Measurements from ENCODE around the gene HJV. TPM values are rescaled to one million over a fixed set of nuclear protein-coding genes. Genes with fewer than 3 reads are reported as not detected.
"Not testable (repeated sequence)": the region's sequence is repeated elsewhere in the genome, so short reads cannot be mapped to it uniquely, and the experiment has no call there.

The HJV gene
- total RNA-seq: not detected
- polyA plus RNA-seq (ENCODE audit: insufficient read depth, low read depth, low replicate concordance): 1.3 TPM
- long read RNA-seq, donor 1: 0 reads
- long read RNA-seq, donor 2: 0 reads
- long read RNA-seq, donor 3: 0 reads
- long read RNA-seq, donor 4: 0 reads
- long read RNA-seq, donor 5: 0 reads
- long read RNA-seq, donor 6: 0 reads
- long read RNA-seq, donor 7: 0 reads
- long read RNA-seq, donor 8: 0 reads
- long read RNA-seq, donor 9: 0 reads
- long read RNA-seq, donor 10: 0 reads

GRCh38 chr1:146021622-146022402 lies at the start of gene HJV:
TSS of gene HJV (minus strand) at chr1:146021735. CDS start at chr1:146020231, 1,504 bp downstream.
- no peak within 1 kb of the TSS for H3K4me3 ChIP-seq (ENCODE audit: low read length in 3 of 3)
- H3K4me1 ChIP-seq (ENCODE audit: control insufficient read depth in 2 of 3, insufficient read depth in 2 of 3, low read depth in 1 of 3, low read length in 3 of 3): no peaks in the 10 kb centered on the region
- no peak for TF ChIP-seq CTCF (IDR thresholded peaks at IDR 0.05; ENCODE audit: borderline replicate concordance, extremely low read depth, insufficient read depth)
- DNase-seq (peak in 3 of 5 donors; percentile 29 to 55 (median 33)), FAIRE-seq (no peak)
- peaks cover 20% of the 10 kb centered on the region for H3K27me3 ChIP-seq (ENCODE audit: control insufficient read depth, insufficient read depth, low read length)
- no peaks in the 10 kb centered on the region for H3K36me3 ChIP-seq (ENCODE audit: control insufficient read depth in 2 of 3, insufficient read depth in 3 of 3, low read length in 3 of 3)
- no peak within 1 kb of the TSS for H3K9ac ChIP-seq (ENCODE audit: low read length in 3 of 3)
- intact Hi-C loops (cut with DNase I): no loop called here
- H3K27ac ChIP-seq (ENCODE audit: low read depth in 2 of 2, low read length in 2 of 2): no peak within 1 kb of the TSS
- H3K9me3 ChIP-seq (ENCODE audit: control insufficient read depth in 2 of 3, insufficient read depth in 1 of 3, low read length in 3 of 3): no peaks in the 10 kb centered on the region

GRCh38 chr1:146059148-146059547 lies 37.6 kb upstream of the HJV start:
- H3K27ac ChIP-seq (ENCODE audit: low read depth in 2 of 2, low read length in 2 of 2); H3K4me1 ChIP-seq (ENCODE audit: control insufficient read depth in 2 of 3, insufficient read depth in 2 of 3, low read depth in 1 of 3, low read length in 3 of 3); FAIRE-seq; H3K4me3 ChIP-seq (ENCODE audit: low read length in 3 of 3); H3K9ac ChIP-seq (ENCODE audit: low read length in 3 of 3); intact Hi-C loops (cut with DNase I); H3K36me3 ChIP-seq (ENCODE audit: control insufficient read depth in 2 of 3, insufficient read depth in 3 of 3, low read length in 3 of 3); H3K9me3 ChIP-seq (ENCODE audit: control insufficient read depth in 2 of 3, insufficient read depth in 1 of 3, low read length in 3 of 3); DNase-seq; H3K27me3 ChIP-seq (ENCODE audit: control insufficient read depth, insufficient read depth, low read length): not testable (repeated sequence)

- Histone ChIP-seq H3K9ac (ENCODE audit: low read length in 3 of 3) (peak overlapping the region; percentile 16 to 69 (median 68)), H3K4me3 (ENCODE audit: low read length in 3 of 3) (peak overlapping the region; percentile 59 to 75 (median 69)), H3K27ac (ENCODE audit: low read depth in 2 of 2, low read length in 2 of 2) (peak overlapping the region; percentile 69 to 91)
- FAIRE-seq; H3K9me3 ChIP-seq (ENCODE audit: control insufficient read depth in 2 of 3, insufficient read depth in 1 of 3, low read length in 3 of 3); H3K27me3 ChIP-seq (ENCODE audit: control insufficient read depth, insufficient read depth, low read length); intact Hi-C loops (cut with DNase I); H3K36me3 ChIP-seq (ENCODE audit: control insufficient read depth in 2 of 3, insufficient read depth in 3 of 3, low read length in 3 of 3); H3K4me1 ChIP-seq (ENCODE audit: control insufficient read depth in 2 of 3, insufficient read depth in 2 of 3, low read depth in 1 of 3, low read length in 3 of 3): not testable (repeated sequence)
- DNase-seq: peak; percentile 92 to 95 (median 94)
Observed at GRCh38 chr1:146051852-146052676, 30.5 kb upstream of the HJV start.

- intact Hi-C loops (cut with DNase I): no loop called here
- peaks cover 0 to 6% (median 0%) of the 10 kb centered on the region in 3 donors for H3K4me1 ChIP-seq (ENCODE audit: control insufficient read depth in 2 of 3, insufficient read depth in 2 of 3, low read depth in 1 of 3, low read length in 3 of 3)
- FAIRE-seq: no peak
- no peaks in the 10 kb centered on the region for H3K36me3 ChIP-seq (ENCODE audit: control insufficient read depth in 2 of 3, insufficient read depth in 3 of 3, low read length in 3 of 3)
- no peaks in the 10 kb centered on the region for H3K27me3 ChIP-seq (ENCODE audit: control insufficient read depth, insufficient read depth, low read length)
- TF ChIP-seq CTCF (IDR thresholded peaks at IDR 0.05; ENCODE audit: borderline replicate concordance, extremely low read depth, insufficient read depth): no peak
- H3K9ac ChIP-seq (ENCODE audit: low read length in 3 of 3): peak overlapping the region; percentile 16 to 69 (median 68)
- H3K4me3 ChIP-seq (ENCODE audit: low read length in 3 of 3): peak overlapping the region; percentile 59 to 75 (median 69)
- peak overlapping the region in 1 of 2 donors; percentile 91 for H3K27ac ChIP-seq (ENCODE audit: low read depth in 2 of 2, low read length in 2 of 2)
- H3K9me3 ChIP-seq (ENCODE audit: control insufficient read depth in 2 of 3, insufficient read depth in 1 of 3, low read length in 3 of 3): no peaks in the 10 kb centered on the region
- peak in 2 of 5 donors; percentile 51 to 52 for DNase-seq
Observed at GRCh38 chr1:146051452-146051851, 29.9 kb upstream of the HJV start.

GRCh38 chr1:146050652-146050963 lies 29.1 kb upstream of the HJV start:
- H3K4me1 ChIP-seq (ENCODE audit: control insufficient read depth in 2 of 3, insufficient read depth in 2 of 3, low read depth in 1 of 3, low read length in 3 of 3); H3K9ac ChIP-seq (ENCODE audit: low read length in 3 of 3); H3K36me3 ChIP-seq (ENCODE audit: control insufficient read depth in 2 of 3, insufficient read depth in 3 of 3, low read length in 3 of 3); H3K4me3 ChIP-seq (ENCODE audit: low read length in 3 of 3); FAIRE-seq; H3K9me3 ChIP-seq (ENCODE audit: control insufficient read depth in 2 of 3, insufficient read depth in 1 of 3, low read length in 3 of 3); intact Hi-C loops (cut with DNase I); H3K27me3 ChIP-seq (ENCODE audit: control insufficient read depth, insufficient read depth, low read length): not testable (repeated sequence)
- peak overlapping the region in 1 of 2 donors; percentile 65 for H3K27ac ChIP-seq (ENCODE audit: low read depth in 2 of 2, low read length in 2 of 2)
- peak in 1 of 5 donors; percentile 9 for DNase-seq

- intact Hi-C loops (cut with DNase I); H3K9me3 ChIP-seq (ENCODE audit: control insufficient read depth in 2 of 3, insufficient read depth in 1 of 3, low read length in 3 of 3); H3K9ac ChIP-seq (ENCODE audit: low read length in 3 of 3); H3K4me1 ChIP-seq (ENCODE audit: control insufficient read depth in 2 of 3, insufficient read depth in 2 of 3, low read depth in 1 of 3, low read length in 3 of 3); FAIRE-seq; H3K27me3 ChIP-seq (ENCODE audit: control insufficient read depth, insufficient read depth, low read length); H3K36me3 ChIP-seq (ENCODE audit: control insufficient read depth in 2 of 3, insufficient read depth in 3 of 3, low read length in 3 of 3): not testable (repeated sequence)
- peak overlapping the region in 1 of 3 donors; percentile 26 for H3K4me3 ChIP-seq (ENCODE audit: low read length in 3 of 3)
- H3K27ac ChIP-seq (ENCODE audit: low read depth in 2 of 2, low read length in 2 of 2): peak overlapping the region in 1 of 2 donors; percentile 60
- DNase-seq: peak in 2 of 5 donors; percentile 38 to 57
Observed at GRCh38 chr1:146049866-146050651, 28.5 kb upstream of the HJV start.
